UCSD-AML1 (cell line): Measurements from ENCODE around the gene PTBP1.
A peak's percentile ranks its signal among the peaks of the same experiment; 100 is the strongest.

Experiments
- DNase-seq: peaks from one replicate; lab custom pipeline; 2025; ENCODE audit not compliant: unreplicated experiment; lab: John Stamatoyannopoulos, UW

The PTBP1 gene

DNA sequence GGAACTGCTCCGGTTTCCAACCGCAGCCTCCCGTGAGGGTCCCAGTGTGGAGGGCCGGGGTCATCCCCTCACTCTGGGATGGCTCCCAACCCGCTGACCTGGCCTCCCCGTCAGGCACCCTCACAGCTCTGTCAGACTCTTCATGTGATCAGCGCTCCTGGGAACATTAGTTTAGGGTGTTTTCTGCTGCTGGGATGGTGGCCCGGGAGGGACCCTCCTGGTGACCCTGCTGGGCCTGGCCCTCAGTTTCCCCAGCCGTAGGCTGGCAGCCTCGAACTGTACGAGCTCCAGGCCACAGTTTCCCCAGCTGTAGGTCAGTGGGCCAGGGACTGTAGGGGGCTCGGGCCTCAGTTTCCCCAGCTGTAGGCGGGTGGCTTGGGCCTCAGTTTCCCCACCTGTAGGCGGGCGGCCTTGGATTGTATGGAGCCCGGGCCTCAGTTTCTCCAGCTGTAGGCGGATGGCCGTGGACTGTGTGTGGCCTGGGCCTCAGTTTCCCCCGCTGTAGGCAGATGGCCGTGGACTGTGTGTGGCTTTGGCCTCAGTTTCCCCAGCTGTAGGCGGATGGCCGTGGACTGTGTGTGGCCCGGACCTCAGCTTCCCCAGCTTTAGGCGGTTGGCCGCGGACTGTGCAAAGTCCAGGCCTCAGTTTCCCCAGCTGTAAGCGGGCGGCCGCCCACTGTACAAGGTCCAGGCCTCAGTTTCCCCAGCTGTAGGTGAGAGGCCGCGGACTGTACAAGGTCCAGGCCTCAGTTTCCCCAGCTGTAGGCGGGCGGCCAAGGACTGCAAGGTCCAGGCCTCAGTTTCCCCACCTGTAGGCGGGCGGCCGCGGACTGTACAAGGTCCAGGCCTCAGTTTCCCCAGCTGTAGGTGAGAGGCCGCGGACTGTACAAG lies 1.3 kb upstream of the PTBP1 start:
- no peak for DNase-seq

DNA sequence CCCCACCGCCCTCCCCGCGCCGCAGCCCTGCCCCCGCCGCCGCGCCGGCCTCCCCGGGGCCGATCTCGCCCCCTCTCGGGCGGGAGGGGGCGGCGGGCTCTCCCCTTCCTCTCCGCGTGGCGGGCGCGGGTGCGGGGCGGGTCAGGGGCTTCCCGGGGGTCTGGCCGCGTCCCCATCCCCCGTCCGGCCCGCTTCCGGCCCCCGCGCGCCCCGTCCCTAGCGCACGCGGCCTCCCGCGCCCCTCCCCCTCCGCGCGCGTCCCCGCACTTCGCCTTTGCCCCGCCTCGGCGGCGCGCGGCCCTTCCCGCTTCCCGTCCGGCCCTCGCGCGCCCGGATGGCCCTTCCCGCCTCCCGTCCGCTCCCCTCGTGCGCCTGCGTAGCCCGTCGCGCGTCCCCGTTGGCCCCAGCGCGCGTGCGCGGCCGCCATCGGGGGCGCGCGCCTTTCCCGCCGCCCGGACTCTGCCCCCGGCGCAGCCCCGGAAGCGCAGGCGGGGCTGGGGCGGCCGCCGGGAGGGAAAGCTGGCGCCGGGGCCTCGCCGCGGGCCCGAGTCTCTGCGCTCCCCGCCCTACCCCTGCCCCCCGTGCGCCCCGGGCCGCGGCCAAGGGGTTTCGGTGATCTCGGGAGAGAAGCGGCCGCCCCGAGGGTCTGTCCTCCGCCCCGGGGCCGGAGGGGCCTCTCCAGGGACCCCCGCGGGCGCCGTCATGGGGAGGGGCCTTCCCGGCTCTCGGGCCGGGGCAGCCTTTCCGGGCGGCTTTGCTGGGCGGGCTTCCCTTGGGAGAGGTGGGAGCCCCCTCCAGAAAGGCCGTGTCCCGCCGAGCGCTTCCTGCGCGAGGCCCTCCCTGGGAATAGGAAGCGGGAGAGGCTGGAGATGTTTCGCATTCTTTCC lies 519 bp downstream of the PTBP1 start:
- DNase-seq = peak; percentile 91

DNA sequence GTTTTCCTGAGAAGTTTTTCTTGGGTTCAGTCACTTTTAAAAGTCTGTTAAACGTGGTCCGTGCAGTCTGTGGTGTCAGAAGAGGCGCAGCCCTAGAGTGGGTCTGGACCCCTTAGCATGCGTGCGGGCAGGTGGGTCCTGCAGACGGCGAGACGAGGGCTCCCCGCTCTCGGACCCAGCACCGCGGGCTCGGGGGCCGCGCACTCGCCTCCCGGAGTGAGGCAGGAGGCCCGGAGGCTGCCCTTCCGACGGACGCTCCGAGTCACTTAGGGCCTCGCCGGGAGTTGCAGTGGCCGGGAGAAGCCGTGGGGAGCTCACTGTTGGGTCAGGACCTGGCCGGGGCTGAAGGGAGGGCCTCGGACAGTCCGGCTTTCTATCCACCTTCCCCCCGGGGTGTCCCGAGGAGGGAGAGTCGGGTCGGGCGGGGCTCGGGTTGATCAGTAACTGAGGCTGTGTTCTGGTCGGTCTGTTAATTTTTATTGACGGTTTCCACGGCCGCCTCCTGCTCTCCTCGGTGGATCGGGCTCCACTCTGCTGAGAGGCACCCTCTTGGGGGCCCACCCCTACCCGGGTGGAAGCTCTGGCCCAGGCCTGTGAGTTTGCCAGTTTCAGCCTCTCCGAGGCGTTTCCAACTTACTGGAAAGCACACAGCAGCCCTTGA lies 1.3 kb downstream of the PTBP1 start:
- no peak for DNase-seq

DNA sequence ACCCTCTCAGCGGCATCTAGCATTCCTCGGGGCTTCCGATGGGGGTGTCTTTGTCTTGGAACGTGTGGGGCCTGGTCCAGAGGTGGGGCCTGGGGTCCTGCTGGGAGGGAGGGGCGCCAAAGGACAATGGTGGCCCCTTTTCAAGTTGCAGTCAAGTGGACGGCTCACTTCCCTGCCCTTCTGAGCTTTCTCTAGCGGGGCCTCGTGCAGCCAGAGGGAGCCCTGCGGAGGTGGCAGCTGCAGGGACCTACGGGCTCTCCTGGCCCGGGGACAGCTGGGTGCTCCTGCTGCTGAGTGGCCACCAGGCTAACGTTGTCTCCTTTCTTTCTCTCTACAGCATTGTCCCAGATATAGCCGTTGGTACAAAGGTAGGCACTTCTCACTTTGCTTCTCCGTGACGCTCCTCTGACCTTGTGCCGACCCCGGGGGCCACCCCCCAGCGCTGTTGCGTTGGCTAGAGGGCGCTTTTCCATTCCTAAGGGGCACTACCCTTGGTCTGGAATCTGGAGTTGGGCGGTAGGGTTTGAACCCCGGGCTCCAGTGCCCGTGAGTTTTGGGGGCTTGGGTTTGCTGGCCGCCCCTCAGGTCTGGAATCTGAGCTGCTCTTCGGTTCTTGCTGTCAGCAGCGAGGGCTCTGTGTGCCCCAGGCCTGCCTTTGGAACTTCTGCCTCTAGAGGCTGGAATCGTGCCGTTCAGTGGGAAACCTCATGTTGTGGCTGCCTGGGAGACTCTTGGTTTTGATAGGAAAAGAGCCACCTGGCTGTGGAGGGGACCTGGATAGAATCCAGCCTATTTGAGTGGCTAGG lies 2.0 kb downstream of the PTBP1 start:
- peak; percentile 31 for DNase-seq

DNA sequence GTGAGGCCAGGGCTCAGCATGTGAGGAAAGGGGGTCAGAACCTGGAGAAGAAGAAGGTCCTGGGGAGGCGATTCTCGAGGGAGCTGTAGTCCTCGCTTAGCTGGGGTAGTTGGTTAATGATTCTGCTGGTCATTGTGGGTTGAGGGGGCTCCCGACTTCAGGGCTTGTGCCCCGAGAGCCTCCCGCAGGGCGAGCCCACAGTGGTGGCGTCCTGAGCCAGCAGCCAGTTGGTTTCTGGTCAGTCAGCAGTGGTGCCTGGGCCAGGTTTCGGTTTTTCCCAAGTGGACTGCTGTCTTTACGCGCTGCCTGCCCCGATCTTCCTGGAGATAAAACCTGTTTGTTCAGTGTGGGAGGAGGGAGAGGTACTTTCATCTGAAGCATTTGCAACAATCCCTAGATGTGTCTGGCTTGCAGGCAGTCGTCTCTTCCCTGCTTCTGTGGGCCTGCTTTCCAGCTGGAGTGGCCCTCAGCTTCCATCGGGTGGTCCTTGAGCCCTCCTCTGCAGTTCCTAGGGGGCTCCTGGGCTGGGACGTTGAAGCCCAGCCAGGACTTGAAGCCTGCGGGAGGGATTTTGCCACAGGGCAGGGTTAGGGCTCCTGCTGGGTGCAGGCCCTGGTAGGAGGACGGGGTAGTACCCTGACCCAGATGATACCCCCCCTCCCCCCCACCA lies 3.2 kb downstream of the PTBP1 start:
- no peak for DNase-seq

DNA sequence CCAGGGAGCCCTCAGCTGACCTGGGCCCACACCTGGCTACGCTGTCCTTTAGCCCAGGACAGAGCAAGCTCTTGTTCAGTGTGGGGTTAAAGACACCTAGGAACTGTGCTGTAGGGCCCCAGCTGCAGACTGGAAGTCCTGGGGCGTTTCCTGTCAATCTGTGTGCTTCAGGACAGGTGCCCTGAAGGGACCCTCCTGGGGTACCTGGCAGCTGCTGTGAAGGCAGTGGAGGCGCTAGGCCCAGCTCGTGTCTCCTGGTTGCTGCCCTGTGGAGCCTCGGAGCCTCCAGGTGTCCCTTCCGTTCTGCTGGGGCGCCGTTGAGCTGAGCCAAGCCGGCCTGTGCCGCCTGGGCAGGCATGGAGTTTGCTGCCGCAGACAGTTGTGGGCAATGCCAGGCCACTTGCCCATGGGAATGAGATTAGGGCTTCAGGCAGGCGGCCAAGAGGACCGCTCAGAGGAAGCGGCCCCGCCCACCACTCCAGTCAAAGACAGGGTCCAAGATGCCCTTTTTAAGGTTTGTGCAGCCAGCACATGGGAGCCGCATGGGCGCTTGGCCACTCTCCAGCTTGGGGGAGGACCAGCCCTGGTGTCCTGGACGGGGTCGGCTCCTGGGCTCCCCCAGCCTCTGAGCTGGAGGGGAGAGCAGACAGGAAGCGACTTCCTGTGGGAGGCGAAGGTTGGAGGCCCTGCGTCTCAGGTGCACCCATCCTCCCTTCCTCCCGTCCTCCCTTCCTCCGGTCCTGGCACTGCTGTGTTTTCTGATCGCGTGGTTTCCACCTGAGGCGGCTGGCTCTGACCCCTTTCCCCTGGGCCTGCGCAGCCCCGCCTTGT lies 4.0 kb downstream of the PTBP1 start:
- no peak for DNase-seq

DNA sequence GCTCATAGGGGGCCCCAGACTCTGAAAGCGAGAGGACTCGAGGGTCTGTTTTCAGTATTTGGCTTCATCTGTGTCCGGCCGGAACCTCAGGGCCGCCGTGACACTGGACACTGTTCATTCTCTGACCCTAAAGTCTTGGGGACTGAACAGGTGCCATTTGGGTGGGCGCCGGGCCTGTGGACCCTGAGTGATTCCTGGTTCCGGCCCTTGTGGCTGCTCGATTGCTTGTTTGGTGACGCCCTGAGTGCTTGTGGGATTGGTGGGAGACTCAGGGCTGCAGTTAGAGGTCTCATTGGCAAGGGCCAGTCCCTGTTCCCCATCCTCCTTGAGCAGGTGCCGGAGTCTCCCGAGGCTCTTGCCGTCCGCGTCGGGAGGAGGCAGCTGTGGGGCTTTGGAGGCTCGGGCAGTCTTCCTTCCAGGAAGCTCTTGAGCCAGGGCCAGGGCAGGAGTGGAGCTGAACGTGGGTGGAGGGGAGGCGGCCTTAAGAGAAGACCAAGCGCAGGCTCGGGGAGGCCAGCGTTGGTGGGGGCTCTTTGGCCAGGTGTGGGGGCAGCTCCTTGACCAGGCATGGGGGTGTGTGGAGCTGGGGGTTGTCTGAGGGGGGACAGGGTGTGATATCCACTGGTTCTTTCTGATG lies 4.7 kb downstream of the PTBP1 start:
- no peak for DNase-seq

DNA sequence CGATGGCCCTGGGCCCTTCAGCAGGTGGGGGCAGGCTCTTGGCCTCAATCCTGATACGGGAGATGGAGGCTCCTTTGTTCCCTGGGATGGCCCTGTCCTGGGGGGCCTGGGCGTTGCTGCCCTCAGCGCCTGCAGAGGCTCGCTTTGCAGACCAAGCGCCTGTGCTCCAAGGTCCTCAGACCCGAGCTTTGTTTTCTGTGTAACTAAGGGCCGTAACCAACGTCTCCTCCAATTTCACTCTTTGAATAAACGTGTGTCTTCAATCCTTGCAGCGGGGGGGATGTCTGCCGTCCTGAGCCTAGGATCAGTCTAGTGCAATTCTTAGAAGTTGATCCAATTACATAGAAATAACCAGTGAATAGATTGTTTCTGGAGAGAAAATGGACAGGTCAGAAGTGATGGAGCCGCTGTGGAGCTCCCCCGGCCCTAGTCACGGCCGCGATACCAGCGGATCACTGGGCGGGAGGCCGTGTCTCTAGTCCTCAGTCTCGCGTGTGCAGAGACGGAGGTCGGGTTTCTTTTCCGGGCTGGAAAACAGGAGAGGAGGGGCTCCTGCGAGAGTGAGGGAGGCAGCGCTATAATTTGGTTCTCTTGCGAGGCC lies 5.3 kb downstream of the PTBP1 start:
- DNase-seq = no peak

DNA sequence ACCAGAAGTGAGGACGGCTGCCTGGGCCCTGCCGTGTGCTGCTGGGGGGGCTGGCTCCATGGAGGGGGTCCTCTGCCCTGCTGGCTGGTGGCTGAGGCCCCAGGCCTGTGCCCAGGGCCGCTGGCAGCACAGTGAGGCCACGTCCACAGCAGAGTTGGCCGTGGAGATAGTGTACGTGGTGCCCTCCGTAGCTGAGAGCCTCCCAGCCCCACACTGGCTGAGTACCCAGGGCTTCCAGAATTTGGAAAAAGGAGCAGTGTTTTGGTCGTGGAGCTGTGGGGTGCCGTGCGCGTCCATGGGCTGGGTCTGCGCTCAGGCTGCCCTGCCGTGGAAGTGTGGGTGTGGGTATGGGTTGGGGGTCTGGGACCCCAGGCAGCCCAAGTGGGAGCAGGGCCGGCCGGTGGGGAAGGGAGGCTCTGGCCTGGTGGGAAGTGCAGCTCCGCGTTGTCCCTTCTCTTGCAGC lies 5.9 kb downstream of the PTBP1 start:
- no peak for DNase-seq

DNA sequence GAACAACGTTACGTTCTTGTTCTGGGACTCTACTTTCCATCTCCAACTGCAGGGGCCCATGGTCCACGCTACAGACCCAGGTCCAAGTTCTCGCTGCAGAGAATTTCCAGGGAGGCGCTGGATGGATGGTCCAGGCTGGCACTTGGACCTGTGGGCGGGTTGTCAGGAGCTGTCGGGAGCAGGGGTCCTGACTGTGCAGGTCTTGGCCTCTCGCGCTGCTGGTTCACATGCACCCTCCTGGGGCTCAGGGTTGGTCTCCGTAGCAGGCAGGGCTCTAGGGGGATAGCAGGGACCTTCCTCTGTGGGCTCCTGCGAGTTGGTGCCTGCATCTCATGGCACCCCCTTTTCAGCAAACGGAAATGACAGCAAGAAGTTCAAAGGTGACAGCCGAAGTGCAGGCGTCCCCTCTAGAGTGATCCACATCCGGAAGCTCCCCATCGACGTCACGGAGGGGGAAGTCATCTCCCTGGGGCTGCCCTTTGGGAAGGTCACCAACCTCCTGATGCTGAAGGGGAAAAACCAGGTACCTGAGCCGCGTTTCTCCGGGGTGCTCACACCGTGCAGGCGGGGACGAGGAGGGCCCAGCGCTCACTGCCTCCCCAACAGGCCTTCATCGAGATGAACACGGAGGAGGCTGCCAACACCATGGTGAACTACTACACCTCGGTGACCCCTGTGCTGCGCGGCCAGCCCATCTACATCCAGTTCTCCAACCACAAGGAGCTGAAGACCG lies 6.6 kb downstream of the PTBP1 start:
- DNase-seq = no peak

DNA sequence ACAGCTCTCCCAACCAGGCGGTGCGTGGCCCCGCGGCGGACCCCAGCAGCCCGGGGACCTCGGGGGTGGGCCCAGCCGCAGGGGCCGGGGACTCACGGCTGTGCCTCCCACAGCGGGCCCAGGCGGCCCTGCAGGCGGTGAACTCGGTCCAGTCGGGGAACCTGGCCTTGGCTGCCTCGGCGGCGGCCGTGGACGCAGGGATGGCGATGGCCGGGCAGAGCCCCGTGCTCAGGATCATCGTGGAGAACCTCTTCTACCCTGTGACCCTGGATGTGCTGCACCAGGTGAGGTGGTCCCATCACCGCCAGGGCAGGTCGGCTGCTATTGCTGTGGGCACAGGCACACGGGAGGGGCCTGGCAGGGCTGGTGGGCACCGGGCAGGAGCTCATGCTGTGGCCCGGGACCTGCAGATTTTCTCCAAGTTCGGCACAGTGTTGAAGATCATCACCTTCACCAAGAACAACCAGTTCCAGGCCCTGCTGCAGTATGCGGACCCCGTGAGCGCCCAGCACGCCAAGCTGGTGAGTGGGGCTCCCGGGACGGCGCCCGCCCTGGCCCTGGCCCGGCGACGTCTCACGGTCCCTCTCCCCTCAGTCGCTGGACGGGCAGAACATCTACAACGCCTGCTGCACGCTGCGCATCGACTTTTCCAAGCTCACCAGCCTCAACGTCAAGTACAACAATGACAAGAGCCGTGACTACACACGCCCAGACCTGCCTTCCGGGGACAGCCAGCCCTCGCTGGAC lies 7.3 kb downstream of the PTBP1 start:
- DNase-seq = no peak

DNA sequence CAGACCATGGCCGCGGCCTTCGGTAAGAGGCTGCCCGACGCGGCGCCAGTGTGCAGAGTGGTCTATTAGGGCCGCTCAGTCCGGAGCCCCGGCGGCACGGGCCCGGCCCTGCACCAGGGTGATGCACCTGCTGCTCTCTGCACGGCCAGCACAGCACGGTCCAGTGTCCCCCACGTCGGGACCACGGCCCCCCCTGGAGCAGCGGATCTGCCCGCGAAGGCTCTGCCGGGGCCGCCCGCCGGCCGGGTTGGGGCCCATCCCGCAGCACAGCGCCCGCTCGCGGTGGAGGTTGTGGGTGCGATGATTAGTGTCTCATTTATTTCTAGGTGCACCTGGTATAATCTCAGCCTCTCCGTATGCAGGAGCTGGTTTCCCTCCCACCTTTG lies 7.9 kb downstream of the PTBP1 start:
- no peak for DNase-seq

DNA sequence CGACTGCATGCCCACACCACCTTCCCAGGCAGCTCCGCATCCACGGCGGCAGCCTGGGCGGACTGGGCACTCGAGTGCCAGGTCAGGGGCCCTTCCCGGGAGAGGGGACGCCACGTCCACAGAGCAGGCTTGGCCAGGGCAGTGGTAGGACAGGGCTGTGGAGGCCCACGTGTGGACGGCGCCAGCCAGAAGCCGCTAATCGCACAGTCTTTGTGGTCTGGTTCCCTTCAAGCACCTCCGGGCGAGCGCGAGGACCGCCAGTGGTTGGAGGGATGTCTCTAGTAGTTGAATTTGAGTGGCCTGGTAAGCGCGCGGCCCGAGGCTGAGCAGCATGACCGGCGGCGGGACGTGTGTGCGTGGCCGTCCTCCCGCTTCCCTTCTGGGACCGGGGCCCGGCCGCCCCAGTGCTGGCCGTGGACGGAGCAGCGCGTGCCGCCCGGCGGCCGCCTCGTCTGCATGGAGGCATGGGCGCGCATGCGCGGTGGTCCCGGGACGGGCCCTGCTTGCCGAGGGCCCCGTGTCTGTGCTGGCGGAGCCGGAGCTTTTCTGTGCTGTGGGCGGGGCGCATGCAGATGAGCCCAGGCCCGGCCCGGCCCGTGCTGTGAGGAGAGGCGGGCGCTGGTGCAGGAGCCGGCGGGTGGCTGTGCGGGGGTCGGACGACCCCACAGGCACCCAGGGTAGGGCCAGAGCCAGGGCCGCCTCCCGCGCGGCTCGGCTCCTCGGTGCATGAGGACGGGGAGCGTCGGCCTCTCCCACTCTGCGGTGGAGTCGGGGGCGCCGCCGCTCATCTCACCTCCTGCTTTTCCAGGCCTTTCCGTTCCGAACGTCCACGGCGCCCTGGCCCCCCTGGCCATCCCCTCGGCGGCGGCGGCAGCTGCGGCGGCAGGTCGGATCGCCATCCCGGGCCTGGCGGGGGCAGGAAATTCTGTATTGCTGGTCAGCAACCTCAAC lies 8.6 kb downstream of the PTBP1 start:
- no peak for DNase-seq

DNA sequence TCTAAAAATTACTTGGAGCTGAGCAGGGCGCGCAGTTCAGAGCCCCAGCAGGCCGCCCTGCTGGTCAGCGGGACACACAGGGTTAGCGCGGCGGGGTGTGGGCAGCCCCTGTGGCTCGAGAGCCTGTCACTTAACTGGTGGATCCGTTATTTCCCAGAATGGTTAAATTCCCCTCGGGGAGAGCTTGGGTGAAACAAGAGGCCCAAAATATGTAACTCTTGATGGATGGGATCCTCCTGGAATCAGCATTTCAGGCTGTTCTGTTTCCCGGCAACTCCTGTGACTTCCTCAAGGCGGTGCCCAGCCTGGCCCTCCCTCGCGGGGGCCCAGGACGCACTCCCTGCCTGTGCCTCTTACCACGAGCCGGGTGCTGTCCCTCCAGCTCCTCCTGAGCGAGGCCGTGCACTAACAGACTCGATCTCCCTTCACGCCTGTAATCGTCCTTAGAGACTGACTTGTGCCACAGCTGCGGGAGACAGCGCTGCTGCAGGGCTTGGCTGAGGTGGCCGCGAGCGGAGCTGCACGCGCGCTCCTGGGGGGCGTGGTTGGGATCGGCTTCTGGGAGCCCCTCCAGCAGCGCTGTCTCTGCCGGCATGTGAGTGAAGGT lies 9.7 kb downstream of the PTBP1 start:
- no peak for DNase-seq

DNA sequence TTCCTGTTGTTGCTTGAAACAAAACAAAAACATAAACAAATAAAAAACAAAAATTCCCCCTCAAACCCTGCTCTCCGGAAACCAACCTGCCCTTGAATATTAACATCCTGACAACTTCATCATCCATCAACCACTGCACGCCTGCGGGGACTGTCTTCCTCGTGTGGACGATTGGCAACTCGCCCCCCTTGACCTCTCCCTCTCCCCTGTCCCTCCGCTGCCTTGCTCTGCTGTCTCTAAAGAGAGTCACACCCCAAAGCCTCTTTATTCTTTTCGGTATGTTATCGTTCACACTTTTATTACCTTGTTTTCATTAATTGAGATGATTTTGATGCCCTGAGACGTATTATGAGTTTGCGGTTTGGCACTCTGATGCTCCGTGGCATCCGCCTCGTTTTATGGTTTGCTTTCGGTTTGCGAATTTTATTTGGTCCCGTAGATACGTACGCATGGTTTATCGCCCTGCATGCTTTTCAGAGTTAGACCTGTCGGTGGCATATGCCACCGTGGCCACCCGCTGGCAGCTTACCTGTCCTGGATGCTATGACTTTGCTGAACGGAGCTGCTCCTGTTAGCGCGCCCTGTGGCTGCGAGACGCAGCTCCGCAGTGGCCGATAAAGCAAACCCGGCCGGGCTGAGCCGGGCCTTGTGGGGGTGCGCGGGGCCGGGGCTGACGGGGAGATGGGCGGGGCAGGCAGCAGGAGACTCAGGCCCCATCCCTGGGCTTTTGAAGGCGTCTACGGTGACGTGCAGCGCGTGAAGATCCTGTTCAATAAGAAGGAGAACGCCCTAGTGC lies 10.6 kb downstream of the PTBP1 start:
- no peak for DNase-seq
